Neural crest cell (in vitro differentiated cells): Measurements from ENCODE around the gene SYNE3. TPM values are rescaled to one million over a fixed set of nuclear protein-coding genes. Genes with fewer than 3 reads are reported as not detected.

Experiments
- DNase-seq: peaks from one replicate; pipeline ENCODE4 v3.0.0; 2021; ENCODE audit warnings: low read depth, mixed read lengths, low spot score
- H3K27ac Mint-ChIP-seq: one replicate; pipeline ENCODE4 v1.8.0; 2021; ENCODE audit warnings: mild to moderate bottlenecking, mixed read lengths; ENCODE audit not compliant: unreplicated experiment
- H3K27me3 Mint-ChIP-seq: 2 replicates; pipeline ENCODE4 v1.8.0; 2021; ENCODE audit warnings: low read depth, mild to moderate bottlenecking, mixed read lengths
- H3K36me3 Mint-ChIP-seq: 2 replicates; pipeline ENCODE4 v1.8.0; 2021; ENCODE audit warnings: low read depth, mild to moderate bottlenecking, mixed read lengths
- H3K4me1 Mint-ChIP-seq: 2 replicates; pipeline ENCODE4 v1.8.0; 2021; ENCODE audit warnings: mixed read lengths
- H3K4me3 Mint-ChIP-seq: one replicate; pipeline ENCODE4 v1.8.0; 2021; ENCODE audit warnings: mild to moderate bottlenecking, mixed read lengths
- H3K9me3 Mint-ChIP-seq: 2 replicates; pipeline ENCODE4 v1.8.0; 2021; ENCODE audit warnings: mixed read lengths
- total RNA-seq: library from RNA; stranded (reverse); gene quantifications from 2 replicates; pipeline ENCODE4 v1.2.1, GENCODE V29; 2021
- TF ChIP-seq, protein P1 (sequence below): fragments of 200-600 bp; sonication (generic); conservative IDR thresholded peaks from 2 replicates; pipeline ENCODE4 v1.5.0; 2021; ENCODE audit warnings: antibody characterized with exemption, mild to moderate bottlenecking

SYNE3 gene
- total RNA-seq, 1 donor from 2014 or later: 0.82 TPM

DNA sequence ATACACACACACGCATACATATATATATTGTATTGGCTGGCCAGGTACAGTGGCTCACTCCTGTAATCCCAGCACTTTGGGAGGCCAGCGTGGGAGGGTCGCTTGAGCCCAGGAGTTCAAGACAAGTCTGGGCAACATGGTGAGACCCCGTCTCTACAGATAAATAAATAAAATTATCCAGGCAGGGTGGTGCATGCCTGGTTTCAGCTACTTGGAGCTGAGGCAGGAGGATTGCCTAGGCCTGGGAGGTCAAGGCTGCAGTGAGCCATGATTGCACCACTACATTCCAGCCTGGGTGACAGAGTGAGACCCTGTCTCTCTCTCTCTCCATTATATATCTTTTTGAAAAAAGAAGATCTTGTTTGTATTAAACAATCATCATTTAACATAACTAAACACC is 4.6 kb upstream of the SYNE3 start:
- Mint-ChIP-seq H3K27ac (no peak overlapping the region), H3K27me3 (peaks cover 35% of the 10 kb centered on the region), H3K9me3 (no peaks in the 10 kb centered on the region), H3K4me1 (peaks cover 4% of the 10 kb centered on the region), H3K4me3 (no peak overlapping the region), H3K36me3 (no peaks in the 10 kb centered on the region)
- DNase-seq: no peak
- TF ChIP-seq, protein P1, sequence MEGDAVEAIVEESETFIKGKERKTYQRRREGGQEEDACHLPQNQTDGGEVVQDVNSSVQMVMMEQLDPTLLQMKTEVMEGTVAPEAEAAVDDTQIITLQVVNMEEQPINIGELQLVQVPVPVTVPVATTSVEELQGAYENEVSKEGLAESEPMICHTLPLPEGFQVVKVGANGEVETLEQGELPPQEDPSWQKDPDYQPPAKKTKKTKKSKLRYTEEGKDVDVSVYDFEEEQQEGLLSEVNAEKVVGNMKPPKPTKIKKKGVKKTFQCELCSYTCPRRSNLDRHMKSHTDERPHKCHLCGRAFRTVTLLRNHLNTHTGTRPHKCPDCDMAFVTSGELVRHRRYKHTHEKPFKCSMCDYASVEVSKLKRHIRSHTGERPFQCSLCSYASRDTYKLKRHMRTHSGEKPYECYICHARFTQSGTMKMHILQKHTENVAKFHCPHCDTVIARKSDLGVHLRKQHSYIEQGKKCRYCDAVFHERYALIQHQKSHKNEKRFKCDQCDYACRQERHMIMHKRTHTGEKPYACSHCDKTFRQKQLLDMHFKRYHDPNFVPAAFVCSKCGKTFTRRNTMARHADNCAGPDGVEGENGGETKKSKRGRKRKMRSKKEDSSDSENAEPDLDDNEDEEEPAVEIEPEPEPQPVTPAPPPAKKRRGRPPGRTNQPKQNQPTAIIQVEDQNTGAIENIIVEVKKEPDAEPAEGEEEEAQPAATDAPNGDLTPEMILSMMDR: no peak

DNA sequence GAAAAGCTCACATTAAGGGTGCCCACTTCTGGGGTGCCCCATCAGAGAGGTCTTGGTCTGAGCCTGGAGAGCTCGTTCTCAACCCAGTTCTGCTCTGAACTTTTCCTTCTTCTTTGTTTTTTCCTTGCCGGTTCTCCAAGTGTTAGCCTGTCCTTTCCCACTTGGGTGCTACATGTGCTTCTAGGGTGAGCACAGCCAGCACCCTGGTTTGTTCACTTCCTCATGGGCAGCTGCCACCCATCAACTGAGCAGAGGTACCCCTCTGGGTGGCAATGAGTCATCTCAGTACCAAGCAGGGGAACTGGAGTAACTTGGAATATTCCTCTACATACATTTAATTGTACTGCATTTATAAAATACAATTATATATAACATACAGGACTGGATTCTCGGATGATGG is 3.9 kb upstream of the SYNE3 start:
- DNase-seq: no peak
- Mint-ChIP-seq H3K36me3 (no peaks in the 10 kb centered on the region), H3K27ac (no peak overlapping the region), H3K4me3 (no peak overlapping the region), H3K27me3 (peaks cover 39% of the 10 kb centered on the region), H3K4me1 (peaks cover 11% of the 10 kb centered on the region), H3K9me3 (no peaks in the 10 kb centered on the region)
- TF ChIP-seq, protein P1: no peak

DNA sequence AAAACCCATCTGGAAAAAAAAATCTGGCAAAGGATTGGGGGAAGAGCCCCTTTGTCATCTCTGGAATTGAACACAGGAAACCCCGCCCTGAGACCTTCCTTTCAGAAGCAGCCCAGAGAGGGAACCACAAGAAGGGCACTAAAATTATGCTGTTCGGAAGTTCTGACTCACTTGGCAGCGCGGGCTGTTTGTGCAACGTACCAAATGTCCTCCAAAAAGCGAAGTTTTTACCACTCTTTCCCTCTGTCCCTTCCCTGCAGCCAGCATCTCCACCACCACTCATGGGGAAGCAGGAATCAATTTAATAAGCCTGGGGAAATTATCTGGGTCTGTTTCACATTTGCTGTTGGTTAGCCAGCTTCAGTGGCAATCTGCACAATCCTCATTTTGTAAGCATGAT is 3.2 kb upstream of the SYNE3 start:
- peaks cover 45% of the 10 kb centered on the region for H3K27me3 Mint-ChIP-seq
- TF ChIP-seq, protein P1: no peak
- peaks cover 17% of the 10 kb centered on the region for H3K4me1 Mint-ChIP-seq
- no peak overlapping the region for H3K4me3 Mint-ChIP-seq
- no peaks in the 10 kb centered on the region for H3K36me3 Mint-ChIP-seq
- H3K27ac Mint-ChIP-seq: no peak overlapping the region
- no peak for DNase-seq
- H3K9me3 Mint-ChIP-seq: no peaks in the 10 kb centered on the region

DNA sequence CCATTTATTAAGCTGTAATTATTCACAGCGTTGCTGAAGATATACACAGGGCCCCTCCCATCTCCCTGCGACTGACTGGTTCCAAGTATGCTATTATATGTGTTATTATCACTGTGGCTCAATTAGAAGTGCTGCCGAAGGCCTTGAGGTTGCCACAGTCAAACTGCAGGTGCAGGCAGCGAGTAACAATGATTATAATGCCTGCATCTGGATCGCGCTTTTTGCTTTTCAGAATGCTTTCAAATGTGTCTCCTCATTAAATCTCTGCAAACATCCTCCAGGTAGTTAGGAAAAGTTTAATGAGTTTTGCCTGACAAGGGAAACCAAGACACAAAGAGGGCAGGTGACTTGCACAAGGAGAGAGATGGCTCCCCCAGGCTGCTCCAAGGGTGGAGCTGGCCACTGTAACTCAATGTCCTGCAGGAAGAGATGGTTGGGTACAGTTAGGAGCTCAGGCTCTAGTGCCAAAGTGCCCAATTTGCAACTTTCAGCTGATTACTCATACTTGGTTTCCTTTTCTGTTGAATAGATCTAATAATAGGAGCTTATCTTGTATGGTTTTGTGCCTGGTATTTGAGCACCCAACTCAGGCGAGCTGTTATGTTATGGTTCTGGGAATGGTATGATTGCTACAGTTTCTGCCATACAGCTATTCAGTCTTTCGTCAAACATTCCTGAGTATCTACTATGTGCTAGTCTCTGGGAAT is 1.7 kb upstream of the SYNE3 start:
- H3K27me3 Mint-ChIP-seq: peaks cover 45% of the 10 kb centered on the region
- no peaks in the 10 kb centered on the region for H3K9me3 Mint-ChIP-seq
- DNase-seq: no peak
- H3K36me3 Mint-ChIP-seq: no peaks in the 10 kb centered on the region
- no peak overlapping the region for H3K27ac Mint-ChIP-seq
- H3K4me1 Mint-ChIP-seq: peaks cover 17% of the 10 kb centered on the region
- TF ChIP-seq, protein P1: no peak
- H3K4me3 Mint-ChIP-seq: peak overlapping the region; percentile 54

DNA sequence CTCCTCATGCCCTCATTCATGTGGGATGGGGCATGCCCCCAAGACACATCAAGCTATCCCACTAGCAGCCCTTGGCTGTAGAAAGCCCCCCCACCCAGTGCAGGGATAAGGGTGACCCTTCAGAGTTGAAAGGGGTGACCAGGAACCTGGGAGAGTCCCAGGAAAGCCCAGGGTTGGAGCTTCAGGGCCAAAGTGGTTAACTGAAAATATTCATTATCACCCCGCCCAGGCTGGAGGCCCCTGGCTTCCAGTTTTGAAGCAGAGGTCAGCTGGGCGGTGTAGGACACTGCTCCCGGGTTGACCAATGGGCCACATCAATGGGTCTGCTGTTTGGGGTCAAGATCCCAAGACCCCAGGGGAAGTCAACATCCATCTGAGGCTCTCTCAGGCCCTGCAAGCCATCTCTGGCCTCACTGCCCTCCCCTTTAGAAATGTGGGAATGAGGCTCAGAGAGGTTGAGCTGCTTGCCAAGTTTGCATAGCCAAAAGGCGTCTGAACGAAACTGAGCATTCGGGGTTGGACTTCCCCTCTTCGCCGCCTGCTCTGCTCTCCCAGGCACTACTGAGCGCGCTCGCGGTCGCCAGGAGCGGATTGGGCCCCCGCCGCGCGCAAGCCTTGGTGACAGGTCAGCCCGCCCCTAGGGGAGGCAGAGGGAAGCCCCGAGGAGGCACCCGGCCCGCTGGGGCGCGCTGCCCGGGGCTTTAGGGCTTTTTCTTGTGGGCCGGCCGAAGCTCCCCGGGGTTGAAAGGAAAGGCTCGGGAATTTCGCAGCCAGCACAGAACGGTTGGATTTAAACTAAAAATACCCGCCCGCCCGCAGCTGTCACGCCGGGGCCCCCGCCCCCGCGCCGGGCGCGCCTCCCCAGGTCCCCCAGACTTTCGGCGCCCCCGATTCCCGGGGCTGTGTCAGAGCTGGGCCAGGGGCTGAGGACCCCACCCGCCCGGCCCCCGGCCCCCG is 576 bp downstream of the SYNE3 start:
- H3K9me3 Mint-ChIP-seq: no peaks in the 10 kb centered on the region
- H3K4me1 Mint-ChIP-seq: peaks cover 17% of the 10 kb centered on the region
- TF ChIP-seq, protein P1: peak; percentile 53
- peaks cover 47% of the 10 kb centered on the region for H3K27me3 Mint-ChIP-seq
- H3K4me3 Mint-ChIP-seq: peak overlapping the region; percentile 84
- DNase-seq: peak; percentile 58
- H3K36me3 Mint-ChIP-seq: no peaks in the 10 kb centered on the region
- H3K27ac Mint-ChIP-seq: no peak overlapping the region
